Jurkat, Clone E6-1 (cell line): Measurements from ENCODE around the gene TMEM80.
"Not testable (repeated sequence)": the region's sequence is repeated elsewhere in the genome, so short reads cannot be mapped to it uniquely, and the experiment has no call there.

Experiments used
- DNase-seq: peaks from one replicate; pipeline ENCODE4 v3.0.0-alpha.2; 2011; ENCODE audit warnings: low read depth, low spot score
- H3K4me3 ChIP-seq: 2 replicates; pipeline ENCODE4 v1.5.1; 2011; ENCODE audit warnings: mild to moderate bottlenecking, low read length, control low read depth, moderate library complexity

TMEM80 gene

DNA sequence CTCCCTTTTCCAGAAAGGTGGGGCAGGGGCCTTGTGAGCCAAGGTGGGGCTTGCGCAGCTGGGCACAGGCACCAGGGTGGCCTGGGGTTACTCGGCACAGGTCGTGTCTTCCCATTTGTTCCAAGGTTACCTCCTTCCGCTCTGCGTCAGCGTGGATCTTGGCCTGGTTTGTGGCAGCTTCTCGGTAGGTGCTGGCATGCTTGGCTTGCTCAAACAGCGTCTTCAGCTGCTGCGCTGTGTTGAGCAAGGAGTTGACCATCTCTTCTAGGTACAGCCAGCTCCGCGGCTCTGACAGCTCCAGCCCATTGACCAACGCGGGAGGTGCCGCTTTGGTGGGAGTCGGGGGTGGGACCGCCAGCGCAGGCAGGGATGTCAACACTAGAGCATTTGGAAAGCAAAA lies 21.2 kb upstream of the TMEM80 start:
- H3K4me3 ChIP-seq, result no peak overlapping the region
- no peak for DNase-seq

- H3K4me3 ChIP-seq, result no peak overlapping the region
- no peak for DNase-seq
Observed at GRCh38 chr11:678297-678696, 17.3 kb upstream of the TMEM80 start.

DNA sequence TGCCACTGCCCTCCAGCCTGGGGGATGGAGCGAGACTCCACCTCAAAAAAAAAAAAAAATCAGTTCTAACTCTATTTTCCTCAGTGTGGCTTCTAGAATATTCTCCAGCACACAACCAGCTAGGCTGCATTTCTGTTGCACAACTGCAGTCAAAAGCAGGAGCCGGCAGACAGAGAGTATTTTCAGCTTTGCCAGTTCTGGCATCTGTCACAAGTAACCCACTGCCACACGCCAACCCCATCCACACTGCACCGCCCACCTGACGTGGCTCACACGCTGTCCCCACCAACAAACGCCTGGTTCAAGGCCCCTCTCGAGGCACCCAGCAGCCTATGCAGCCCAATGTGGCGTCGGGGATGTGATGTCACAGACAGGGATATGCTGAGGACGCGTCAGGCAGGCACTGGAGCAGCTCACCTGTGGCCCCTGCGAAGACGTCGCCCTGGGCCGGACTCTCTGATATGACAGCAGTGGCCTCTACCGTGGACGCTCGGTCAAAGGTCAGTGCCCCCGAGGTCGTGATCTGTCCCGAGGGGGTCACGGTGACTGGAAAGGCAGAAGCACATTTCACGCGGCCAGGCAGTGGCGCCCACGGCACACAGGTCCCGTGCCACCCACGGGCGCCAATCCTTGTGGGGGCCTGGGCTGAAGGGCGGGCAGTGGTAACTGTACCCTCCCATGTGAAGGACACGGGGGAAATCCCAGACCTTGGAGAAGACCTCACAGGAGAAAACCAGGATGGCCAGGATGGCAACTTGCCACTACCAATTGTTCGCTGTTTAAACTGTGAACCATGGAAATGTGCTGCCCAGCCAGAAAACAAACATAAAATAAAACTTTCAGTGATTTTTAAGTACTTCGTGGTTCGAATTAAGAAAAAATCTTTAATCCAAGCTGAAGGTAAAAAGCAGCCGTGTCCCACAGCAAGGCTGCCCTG lies 16.1 kb upstream of the TMEM80 start:
- no peak overlapping the region for H3K4me3 ChIP-seq
- DNase-seq, result no peak

DNA sequence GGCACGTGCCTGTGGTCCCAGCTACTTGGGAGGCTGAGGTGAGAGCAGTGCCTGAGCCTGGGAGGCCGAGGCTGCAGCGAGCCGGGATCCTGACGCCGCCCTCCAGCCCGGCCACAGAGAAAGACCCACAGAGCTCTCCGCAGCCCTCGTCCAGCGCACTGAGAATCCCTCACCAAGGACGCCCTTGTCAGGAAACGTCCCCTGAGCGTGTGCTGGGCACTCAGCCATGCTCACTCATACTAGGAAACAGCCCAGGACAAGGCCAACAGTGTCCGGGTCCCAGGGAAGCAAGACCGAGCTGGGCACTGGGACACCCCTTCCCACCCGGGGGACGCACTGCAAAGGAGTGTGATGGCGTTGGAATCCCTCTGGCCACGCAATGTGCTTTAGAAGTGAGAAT lies 15.1 kb upstream of the TMEM80 start:
- DNase-seq, result no peak
- H3K4me3 ChIP-seq, result no peak overlapping the region

DNA sequence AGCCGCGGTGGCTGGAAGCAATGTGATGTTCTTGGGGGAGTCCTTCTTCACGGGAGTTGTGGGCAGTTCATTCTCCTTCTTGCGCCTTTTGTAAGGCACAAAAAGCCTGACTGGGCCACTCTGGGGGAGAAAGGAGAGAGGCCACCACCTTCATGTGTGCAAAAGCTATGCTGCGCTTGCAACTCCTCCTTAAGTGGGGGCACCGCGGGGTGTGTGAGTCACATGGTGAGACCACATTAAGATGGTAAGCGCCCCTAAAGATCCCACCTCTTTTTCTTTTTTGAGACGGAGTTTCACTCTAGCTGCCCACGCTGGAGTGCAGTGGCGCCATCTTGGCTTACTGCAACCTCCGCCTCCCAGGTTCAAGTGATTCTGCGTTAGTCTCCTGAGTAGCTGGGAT lies 14.6 kb upstream of the TMEM80 start:
- no peak for DNase-seq
- no peak overlapping the region for H3K4me3 ChIP-seq

GRCh38 chr11:686451-687243 lies 9.0 kb upstream of the TMEM80 start:
- no peak overlapping the region for H3K4me3 ChIP-seq
- no peak for DNase-seq

DNA sequence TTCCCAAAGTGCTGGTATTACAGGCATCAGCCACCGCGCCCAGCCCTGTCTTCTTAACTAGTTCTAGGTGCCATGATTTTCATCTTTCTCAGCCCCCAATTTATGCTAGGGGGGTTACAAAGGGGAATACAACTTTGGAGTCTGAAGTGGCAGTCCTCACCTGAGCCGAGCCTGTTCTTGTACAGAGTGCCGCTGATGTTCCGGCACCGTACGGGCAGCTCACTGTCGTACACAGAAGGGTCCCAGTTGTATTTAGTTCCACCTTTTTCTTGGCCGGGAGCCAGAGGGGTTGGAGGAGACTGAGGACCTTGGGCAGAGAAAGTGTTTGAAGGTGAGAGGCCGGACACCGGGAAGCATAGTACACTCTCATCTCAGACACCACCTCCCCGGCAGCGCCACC lies 7.9 kb upstream of the TMEM80 start:
- DNase-seq, result no peak

DNA sequence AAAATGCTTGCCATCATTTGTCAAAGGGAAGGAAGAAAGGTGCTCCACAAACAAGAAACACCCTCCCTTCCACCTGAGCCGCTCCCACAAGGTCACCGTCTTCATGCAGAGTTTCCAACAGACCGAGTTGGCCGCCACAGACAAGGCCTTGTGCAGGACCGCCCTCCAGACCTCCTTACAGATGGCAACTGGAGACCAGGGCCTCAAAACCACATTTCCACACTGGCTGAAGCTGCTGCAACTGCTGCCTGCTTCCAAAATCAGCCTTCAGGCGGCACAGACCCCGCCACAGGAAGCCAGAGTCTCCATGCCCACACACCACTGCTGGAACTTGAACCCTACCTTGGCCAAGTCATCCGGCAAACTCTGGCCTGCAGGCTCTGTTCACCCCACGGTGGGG lies 6.9 kb upstream of the TMEM80 start:
- no peak for DNase-seq

More for the DNA sequence above, 7.9 kb upstream of the TMEM80 start:
- H3K4me3 ChIP-seq, result no peak overlapping the region

GRCh38 chr11:689625-690024 lies 6.0 kb upstream of the TMEM80 start:
- no peak overlapping the region for H3K4me3 ChIP-seq
- no peak for DNase-seq

More for the DNA sequence above, 6.9 kb upstream of the TMEM80 start:
- no peak overlapping the region for H3K4me3 ChIP-seq

- H3K4me3 ChIP-seq, DNase-seq: not testable (repeated sequence)
Observed at GRCh38 chr11:690244-690643, 5.4 kb upstream of the TMEM80 start.

DNA sequence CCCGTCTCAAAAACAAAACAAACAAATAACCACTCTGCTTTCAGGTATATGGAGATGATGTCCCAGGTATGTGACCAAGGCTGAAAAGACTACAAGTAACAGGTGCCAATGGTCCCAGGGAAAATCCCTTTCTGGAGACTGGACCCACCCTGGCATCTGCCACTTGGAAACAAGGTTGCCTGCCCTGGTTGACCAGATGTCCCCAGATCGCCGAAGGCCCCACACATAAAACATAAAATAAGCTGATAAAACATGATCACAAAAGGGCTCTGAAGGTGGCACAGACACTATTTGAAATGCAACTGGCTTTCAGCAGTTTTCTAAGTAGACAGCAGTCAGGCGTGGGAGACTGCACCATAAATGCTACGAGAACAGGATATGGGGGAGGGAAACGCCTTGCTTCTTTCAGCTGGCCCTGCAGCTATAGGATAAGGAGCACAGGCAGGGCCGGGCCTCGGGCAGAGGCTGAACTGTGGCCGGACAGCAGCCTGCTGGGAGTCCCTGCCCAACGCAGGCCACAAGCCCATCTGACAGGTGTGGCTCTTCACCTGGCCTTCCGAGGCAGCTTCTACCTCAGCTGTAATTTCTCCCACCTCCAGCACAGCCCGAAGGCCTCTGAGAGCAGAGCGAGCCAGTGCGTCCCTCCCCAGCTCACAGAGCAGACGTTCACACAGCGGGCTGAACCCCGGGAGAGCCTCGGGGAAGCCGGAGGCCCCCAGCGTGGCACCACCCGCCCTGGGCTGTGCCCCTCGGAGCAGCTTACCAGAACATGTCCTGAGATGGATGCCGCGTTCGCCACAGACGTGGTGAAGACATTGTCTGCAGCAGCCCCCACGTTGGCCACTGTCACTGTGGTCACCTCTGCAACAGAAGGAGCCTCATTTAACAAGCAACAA lies 4.6 kb upstream of the TMEM80 start:
- no peak overlapping the region for H3K4me3 ChIP-seq
- no peak for DNase-seq

DNA sequence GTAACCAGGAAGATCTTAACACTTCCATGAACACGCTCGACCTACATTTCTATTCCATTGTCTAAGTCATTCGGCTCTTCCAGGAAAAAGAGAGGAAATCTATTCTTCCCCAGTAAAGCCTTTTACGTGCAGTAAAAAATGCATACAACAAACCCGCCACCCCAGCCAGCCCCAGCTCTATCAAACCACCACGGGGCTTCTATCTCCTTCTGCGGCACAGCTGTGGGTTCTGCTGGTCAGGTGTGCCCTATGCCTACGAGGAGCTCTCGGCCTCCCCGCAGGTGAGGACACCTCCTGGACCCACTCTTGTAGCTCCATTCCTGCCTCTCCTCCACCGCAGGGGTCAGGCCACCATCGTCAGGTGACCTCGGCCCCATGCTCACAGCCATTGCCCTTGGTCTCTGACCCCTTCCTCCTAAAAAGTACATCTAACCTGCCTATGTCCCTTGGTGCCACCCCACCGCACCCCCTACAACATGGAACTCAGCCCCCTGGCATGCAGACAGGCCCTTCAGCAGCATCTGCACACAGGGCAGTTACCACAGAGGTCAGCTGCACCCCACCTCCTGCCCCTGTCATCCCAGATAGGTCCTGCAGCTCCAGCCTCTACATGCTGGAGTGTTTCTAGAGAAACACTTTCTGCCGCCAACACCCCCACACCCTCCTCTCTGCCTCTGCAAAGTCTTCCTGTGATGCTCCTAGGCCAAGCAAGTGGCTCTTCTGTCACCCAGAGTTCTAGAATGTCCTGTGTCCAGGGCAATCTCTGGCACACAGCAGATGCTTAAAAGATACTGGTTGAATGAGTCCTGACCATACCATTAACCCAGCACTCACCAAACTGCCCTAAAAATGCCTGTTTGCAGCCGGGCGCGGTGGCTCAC lies 3.7 kb upstream of the TMEM80 start:
- DNase-seq, result no peak
- no peak overlapping the region for H3K4me3 ChIP-seq

- H3K4me3 ChIP-seq, result no peak overlapping the region
- no peak for DNase-seq
Observed at GRCh38 chr11:692824-693414, 2.7 kb upstream of the TMEM80 start.

DNA sequence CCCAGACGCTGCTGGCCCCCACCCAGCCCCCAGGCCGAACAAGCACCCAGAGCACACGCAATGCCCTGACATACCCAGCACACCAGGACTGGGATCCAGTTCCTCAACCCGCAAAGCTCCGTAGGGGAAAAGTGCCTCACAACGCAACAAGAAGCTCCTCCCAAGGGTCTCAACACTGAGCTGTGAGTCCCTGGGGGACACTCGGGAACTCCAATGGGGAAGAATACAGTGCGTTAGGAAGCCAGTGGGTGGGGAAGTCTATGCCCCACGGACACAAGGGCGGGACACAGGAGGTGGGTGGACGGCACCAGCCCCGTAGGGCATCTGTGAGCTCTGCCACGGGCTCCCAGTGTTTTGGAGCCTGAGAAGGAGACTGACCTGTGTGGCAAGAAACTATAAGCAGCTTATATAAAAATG lies 2.2 kb upstream of the TMEM80 start:
- H3K4me3 ChIP-seq, result no peak overlapping the region
- no peak for DNase-seq

- H3K4me3 ChIP-seq, result peak overlapping the region; percentile 48
- DNase-seq, result no peak
Observed at GRCh38 chr11:693887-694562, 1.6 kb upstream of the TMEM80 start.

GRCh38 chr11:694563-695287 lies 891 bp upstream of the TMEM80 start, which contains the start of gene DEAF1:
DEAF1 (minus strand) TSS chr11:695222; CDS start chr11:695047, 175 bp downstream.
- DNase-seq, result peak; percentile 96
- H3K4me3 ChIP-seq, result peak within 1 kb of the TSS; percentile 89

- H3K4me3 ChIP-seq, result peak overlapping the region; percentile 89
- no peak for DNase-seq
Observed at GRCh38 chr11:695288-695537, 403 bp upstream of the TMEM80 start.
